ENCODE measurements around the gene PIK3AP1.
"Not testable (repeated sequence)": the region's sequence is repeated elsewhere in the genome, so short reads cannot be mapped to it uniquely, and the experiment has no call there.

PIK3AP1 gene

DNA sequence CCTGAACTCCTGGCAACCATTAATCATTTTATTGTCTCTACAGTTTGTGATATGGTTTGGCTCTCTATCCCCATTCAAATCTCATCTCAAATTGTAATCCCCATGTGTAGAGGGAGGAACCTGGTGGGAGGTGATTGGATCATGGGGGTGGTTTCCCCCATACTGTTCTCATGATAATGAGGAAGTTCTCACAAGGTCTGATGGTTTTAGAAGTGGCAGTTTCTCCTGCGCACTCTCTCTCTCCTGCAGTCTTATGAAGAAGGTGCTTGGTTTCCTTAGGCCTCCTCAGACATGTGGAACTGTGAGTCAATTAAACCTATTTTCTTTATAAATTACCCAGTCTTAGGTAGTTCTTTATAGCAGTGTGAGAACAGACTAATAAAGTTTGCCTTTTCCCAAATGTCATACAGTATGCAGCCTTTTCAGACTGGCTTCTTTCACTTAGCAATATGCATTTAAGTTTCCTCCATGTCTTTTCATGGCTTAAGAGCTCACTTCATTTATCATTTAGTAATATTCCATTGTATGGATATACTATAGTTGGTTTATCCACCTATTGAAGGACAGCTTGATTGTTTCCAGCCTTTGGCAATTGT lies 17.1 kb upstream of the PIK3AP1 start:
- in situ Hi-C loops (cut with MboI; ENCODE audit: low sequenced_read_pairs) = not testable (repeated sequence)

DNA sequence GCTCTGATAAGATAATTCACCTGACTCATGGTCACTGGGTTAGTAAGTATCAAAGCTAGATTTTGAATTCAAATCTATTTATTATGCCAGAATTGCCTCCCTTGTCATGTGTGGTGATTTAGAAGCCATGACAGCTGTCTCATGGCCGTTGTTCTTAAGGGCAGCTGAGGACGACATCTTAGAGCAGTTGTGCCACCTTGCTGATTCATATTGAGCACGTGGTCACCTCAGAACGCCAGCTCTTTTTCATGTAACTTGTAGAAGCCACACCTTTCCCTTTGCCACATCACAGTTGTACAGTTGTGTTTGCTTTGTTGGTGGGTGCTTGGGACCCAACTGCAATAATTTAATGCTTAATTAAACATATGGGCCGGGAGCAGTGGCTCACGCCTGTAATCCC lies 4.3 kb upstream of the PIK3AP1 start:
- in situ Hi-C loops (cut with MboI; ENCODE audit: low sequenced_read_pairs) = no loop called here

DNA sequence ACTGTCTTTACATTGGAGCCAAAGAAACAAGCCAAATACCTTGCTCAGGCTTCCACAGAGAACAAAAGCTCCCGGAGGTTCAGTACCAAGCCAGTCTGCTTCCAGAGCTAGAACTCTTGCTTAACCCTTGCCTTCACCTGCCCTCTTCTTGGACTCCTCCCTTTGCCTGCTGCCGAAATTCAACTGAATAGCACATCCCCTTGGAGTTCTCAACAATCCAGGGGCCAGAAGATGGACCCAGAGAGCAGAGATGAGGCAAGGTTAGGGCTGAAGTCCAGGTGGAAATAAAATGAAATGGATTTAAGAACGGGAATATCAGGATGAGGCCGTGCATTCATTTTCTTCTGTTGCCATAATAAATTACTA lies 876 bp upstream of the PIK3AP1 start:
- in situ Hi-C loops (cut with MboI; ENCODE audit: low sequenced_read_pairs) = no loop called here

DNA sequence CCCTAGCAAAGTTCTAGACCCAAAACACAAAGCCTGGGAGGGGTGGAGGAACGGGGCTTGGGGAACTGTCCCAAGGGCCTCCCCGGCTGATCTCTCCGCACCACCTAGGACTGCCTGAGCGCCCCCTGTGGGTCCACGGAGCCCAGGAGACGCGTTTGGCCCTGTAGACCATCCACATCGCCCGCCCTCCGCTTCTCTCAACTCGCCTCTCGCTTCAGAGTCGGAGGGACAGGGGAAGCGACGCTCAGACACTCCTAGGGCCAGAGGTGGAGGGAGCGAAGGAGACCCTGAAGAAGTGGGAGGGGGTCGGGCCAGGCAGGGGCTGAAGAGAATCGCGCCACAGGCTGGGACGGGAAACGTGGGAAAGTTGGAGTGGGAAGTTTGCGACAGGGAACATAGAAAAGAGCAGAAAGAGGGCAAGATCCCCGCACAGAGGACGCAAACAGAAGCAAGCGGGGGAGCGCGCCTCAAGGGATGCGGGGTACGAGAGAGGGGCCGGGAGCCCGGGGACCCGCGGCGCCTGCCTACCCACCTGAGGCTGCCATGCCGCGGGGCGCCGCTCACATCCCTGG lies 378 bp downstream of the PIK3AP1 start:
- in situ Hi-C loops (cut with MboI; ENCODE audit: low sequenced_read_pairs) = no loop called here

DNA sequence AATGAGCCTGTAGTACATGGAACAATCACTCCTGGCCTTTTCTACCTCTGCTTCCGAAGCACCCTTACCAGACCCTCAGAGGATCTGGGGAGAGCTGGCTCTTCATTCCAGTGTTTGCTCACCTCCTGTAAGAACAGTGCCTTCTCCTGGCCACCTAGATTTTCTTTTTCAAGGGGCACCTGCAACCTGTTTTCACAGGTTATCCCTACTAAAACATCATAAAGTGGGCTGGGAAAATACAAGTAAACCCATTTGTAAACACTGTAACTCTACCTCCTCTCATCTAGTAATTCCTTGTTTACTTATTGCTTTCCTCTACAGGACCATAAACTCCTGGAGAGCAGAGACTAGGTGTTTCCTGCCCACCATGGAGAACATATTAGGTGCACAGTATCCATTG lies 1.1 kb downstream of the PIK3AP1 start:
- in situ Hi-C loops (cut with MboI; ENCODE audit: low sequenced_read_pairs) = no loop called here

DNA sequence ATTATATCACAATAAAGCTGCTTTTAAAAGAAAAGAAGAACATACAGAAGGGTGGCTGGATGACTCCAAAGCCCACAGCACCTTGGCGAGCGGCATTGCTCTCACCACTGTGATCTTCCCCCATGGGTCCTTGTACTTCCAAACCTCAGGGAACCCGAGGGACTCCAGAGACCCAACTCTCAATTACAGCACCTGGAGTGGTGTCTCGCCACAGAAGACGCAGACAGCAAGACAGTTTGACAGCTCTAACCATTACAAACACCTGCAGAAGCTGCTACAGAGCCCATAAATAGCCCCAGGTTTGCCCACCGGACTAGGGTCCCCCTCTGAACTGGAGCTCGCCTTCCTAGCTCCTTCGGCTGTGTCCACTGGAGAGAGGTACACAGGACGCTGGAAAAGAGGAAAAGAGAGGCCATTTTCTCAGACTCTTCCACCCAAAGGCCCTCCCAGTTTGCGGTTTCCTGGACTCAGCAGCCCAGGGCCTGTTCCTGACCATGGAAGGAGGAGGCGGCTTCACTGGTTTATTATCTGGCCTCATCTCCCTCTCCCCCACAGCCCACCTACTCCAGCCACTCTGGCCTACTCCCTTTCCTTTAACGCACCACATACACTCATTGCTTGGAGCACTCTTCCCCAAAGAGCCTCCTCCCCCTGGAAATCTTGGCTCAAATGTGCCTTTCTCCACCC lies 1.9 kb downstream of the PIK3AP1 start:
- in situ Hi-C loops (cut with MboI; ENCODE audit: low sequenced_read_pairs) = no loop called here

DNA sequence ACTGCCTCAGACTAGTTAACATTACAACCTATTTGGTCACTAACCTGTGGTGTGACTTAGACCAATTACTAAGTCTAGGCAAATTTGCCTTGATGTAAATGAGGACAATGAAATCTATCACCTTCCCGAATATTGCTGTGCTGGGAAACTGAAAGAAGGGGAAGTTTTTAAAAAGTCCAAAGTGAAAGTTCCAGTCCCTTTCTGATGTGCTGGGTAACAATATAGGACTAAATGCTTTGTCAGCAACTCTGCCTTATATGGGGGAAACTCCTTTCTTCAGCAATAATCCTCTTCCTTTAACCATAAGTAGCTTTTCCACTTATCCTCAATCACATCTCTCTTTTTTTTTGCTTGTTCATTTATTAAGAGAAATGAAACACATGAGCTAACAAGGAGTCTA lies 3.9 kb downstream of the PIK3AP1 start:
- in situ Hi-C loops (cut with MboI; ENCODE audit: low sequenced_read_pairs) = no loop called here

DNA sequence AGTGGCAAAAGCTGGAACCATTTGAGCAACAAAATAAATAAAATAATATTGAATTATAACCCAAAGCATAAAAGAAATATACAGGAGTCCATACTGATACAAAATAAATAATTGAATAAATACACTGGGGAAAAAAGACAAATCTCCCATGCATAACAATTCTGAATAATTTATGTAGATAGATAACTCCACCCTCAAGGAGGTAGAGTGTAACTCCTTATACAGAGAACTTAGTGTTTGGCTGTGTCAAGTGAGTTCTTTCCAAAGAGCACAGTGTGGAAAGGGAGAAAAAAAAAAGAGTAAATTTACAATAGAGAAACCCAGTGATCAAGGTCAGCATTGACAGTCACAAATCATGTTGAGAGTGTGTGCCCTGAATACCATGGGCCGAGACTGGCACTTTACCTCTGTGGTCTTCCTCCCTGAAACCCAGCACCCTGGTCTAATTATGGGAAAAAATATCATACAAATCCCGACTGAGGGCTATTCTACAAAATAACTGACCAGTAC lies 5.5 kb downstream of the PIK3AP1 start:
- in situ Hi-C loops (cut with MboI; ENCODE audit: low sequenced_read_pairs) = no loop called here

DNA sequence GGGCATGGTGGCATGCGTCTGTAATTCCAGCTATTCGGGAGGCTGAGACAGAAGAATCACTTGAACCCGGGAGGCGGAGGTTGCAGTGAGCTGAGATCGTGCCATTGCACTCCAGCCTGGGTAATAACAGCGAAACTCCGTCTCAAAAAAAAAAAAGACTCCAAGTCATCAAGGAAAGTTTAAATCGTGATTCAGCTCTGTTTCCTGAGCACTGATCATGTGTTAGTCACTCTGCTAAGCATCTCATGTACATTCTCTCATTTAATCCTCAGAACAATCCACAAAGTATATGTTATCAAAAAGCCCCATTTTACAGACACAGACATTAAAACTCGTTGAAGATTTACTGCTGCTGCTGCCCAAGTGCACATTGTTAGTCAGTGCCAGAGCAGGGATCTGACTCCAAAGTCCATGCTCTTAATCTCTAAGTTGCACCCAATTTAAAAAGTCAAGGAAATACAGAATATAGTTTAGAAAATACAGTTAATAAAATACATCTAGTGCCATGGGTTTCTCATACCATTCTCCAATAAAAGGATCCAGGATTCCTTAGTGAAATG lies 6.2 kb downstream of the PIK3AP1 start:
- in situ Hi-C loops (cut with MboI; ENCODE audit: low sequenced_read_pairs) = no loop called here

DNA sequence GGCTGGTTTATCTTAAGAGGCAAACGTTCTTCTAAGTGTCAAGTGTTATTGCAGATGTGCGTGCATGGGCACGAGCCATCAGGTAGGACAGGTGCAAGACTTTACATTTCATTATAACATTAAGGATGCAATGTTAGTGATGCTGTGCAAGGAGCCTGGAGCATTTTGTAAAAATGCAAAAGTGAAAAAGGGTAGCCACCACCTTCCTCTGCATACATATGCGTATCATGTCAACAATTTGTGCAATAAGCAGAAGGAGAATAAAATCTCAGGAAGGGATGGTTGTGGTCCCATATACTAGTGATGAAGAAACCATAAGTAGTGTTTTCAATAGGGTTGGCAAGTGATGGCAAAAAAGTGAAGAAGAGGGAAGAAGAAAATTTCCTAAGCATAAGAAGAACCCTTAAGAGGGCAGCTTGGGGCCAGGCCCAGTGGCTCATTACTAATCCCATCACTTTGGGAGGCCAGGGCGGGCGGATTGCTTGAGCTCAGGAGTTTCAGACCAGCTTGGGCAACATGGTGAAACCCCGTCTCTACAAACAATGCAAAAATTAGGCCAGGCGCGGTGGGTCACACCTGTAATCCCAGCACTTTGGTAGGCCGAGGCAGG lies 7.5 kb downstream of the PIK3AP1 start:
- in situ Hi-C loops (cut with MboI; ENCODE audit: low sequenced_read_pairs) = no loop called here

DNA sequence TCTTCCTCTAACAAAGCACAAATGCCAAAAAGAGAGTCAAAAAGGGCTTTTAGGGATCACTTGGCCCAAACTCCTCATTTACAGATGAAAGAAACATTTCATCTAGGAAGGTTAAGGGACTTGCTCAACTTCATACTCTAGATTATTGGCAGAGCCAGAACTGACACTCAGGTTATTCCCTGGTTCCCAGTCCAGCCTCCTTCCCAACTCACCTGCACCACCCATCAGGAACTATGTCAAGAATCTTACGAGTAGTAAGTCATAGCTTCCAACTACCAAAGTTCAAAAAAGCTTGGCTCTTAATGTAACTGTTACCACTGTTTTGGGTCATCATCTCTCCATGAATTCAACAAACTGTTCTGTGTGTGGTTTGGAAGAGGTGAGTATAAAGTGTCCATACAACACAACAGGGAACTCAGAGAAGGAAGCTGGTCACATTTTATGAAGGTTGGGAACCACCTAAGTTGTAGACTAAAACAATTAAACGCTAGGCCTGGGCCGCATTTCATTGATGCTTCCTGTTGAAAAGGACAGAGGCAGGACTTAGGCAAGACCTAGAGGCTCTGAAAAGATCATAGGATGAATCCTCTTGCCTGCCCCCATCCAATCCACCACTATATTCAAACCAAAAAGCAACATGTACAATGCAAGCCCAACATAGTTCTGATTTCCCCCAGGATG lies 9.1 kb downstream of the PIK3AP1 start:
- in situ Hi-C loops (cut with MboI; ENCODE audit: low sequenced_read_pairs) = no loop called here

DNA sequence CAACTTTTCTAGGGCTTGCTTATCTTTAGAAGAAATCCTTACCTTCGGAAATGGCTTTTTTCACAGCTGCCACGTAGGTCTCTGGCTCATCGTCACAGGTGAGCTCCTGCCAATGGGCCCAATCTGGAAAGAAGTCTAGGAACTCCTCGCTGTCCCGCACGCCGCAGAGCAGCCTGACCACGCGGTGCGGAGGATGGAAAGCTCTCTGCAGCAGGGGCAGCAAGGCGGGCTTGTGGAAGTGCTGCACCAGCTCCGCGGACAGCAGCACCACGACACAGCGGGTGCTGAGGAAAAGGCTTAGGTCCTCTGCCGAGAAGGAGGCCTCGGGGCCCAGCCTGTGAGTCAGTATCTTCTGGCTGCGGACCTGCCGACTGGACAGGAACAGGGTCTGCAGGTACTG lies 10.8 kb downstream of the PIK3AP1 start:
- in situ Hi-C loops (cut with MboI; ENCODE audit: low sequenced_read_pairs) = no loop called here

DNA sequence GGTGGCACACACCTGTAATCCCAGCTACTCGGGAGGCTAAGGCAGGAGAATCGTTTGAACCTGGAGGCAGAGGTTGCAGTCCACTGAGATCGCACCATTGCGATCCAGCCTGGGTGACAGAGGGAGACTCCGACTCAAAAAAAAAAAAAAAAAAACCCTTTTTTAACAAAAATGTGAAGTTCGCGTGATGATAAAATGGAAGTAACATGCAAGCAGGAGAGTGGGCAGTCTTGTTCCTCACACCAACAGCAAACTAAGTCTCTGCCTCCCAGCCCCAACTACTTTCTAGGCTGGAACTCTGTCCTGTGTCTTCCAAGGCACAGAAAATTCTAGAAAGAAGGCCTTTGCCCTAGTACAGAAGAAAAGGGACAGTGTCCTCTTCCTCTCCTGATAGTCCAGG lies 11.3 kb downstream of the PIK3AP1 start:
- in situ Hi-C loops (cut with MboI; ENCODE audit: low sequenced_read_pairs) = no loop called here

DNA sequence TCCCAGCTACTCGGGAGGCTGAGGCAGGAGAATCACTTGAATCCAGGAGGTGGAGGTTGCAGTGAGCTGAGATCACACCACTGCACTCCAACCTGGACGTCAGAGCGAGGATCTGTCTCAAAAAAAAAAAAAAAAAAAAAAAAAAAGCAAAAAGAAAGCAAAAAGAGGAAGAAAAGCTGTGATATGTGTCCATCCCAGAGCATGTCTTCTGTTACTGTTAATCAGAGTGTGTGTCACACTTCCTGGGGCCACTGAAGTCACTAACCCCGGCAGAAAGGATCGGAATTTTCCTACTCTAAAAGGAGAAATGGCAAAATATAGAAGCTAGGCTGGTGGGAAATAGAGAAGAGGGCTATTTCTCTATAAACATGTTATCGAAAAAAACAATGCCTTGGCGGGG lies 11.9 kb downstream of the PIK3AP1 start:
- in situ Hi-C loops (cut with MboI; ENCODE audit: low sequenced_read_pairs) = no loop called here

DNA sequence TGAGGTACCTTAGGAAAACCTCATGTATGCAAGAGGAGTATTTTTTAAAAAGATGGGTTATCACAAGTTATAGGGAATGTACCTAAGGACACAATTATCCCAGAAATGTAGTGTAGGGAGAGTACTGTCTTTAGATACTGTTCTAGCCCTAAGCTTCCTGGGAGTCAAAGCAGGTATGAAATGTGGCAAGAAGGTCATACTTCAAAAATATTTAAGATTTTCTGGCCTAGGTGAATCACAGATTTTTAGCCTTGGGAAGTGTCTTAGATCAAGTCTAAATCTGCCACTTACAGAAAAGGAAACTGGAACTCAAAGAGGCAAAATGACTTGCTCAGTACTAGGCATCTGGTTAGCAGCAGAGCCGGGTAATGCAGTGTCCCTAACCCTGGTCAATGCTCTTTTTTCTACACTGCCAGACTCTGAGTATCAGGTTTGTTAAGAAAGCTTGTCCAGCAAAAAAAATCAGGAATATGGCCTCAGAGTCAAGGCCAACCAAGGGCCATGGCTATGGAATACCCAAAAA lies 13.9 kb downstream of the PIK3AP1 start:
- in situ Hi-C loops (cut with MboI; ENCODE audit: low sequenced_read_pairs) = no loop called here

DNA sequence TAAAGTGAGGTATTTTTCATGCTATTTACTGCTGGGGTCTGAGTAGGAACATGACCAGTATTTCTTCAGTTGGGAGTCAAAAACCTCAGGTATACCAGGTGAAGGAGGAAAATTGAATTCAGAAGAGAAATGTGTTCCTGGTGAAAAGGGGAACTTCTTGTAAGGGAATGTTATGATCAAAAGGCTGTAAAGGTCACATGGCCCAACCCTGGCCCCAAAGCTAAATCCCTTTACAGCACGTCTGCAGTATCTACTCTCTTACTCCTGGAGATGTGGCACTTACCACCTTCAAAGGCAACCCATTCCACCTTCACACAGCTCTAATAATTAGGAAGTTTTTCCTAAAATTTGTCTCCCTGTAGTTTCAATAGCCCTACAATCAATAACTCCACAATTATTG lies 15.2 kb downstream of the PIK3AP1 start:
- in situ Hi-C loops (cut with MboI; ENCODE audit: low sequenced_read_pairs) = no loop called here

DNA sequence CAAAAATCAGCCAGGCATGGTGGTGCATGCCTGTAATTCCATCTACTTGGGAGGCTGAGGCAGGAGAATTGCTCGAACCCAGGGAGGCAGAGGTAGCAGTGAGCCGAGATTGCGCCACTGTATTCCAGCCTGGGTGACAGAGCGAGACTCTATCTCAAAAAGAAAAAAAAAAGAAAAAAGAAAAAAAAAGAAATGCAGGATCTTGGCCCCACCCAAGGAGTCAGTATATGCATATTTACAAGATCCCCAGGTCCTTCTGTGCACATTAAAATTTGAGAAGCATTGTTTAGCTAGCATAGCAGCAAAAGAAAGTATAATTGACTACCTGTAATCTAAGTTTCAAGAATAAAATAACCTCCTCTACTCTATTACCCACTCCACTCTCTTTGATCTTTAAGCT lies 15.8 kb downstream of the PIK3AP1 start:
- in situ Hi-C loops (cut with MboI; ENCODE audit: low sequenced_read_pairs) = no loop called here

DNA sequence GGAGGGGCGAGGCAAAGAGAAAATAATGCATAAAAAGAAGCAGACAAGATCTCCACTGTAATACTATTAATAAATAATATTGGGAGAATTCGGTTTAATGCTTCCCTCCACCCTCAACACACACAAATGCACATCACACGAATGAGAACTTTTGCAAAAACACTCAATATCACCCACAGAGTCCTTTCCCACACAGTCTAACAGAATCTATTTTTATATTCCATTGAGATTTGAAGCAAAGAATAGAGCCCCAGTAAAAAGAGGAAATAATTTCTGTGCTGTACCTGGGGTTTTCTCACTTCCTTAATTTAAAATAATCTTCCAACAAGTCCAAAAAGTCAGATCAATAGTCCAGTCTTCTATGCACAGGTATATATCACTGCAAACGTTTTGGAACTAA lies 17.0 kb downstream of the PIK3AP1 start:
- in situ Hi-C loops (cut with MboI; ENCODE audit: low sequenced_read_pairs) = no loop called here

DNA sequence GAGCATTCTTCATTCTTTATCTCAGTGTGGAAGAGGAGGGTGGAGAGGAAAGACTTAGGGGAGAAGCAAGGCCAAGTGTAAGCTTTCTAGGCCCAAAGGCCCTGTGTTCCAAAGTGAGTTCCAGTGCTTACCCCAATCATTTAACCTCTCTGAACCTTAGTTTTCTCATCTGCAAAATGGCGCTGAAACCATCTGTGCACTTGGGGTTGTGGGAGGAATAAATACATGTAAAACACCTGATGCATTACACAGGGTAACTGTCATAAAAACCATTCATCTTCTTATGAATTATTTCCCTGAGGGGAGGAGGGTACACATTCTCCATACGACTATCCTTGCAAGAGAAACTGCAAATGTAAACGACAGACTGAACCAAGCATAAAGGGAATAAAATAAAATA lies 19.0 kb downstream of the PIK3AP1 start:
- in situ Hi-C loops (cut with MboI; ENCODE audit: low sequenced_read_pairs) = no loop called here

DNA sequence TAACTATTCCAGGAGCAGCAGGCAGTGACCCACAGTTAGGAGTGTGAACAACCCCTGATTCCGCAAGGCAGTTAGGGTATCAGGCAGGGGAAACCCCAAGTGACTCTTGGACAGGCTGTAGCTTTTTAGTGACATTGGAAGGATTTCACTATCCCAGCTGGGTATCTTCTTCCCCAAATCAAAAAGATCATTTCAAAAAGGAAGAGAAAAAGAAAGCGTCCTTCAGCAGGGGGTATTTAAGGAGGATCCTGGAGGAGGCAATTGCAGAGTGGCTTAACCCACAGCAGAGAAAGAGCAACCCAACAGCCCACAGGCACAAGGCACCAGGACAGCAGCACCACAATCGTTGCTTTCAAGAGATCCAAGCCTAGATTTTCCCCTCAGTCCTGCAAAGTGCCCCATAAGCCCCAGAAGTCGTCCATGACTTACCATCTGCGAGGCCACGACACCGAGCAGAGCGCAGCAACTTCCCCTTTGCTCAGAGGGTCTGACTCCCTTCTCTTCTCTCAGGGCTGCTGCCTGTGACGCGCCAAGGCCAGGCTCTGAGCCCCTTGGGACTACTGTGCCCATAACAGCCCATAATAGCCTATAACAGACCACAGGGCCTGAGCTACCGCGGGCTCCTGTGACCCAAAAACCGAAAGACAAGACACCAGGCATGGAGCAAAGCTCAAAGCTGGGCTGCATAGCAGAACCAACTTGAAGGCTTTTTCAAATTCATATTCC lies 19.8 kb downstream of the PIK3AP1 start:
- in situ Hi-C loops (cut with MboI; ENCODE audit: low sequenced_read_pairs) = no loop called here
